NT2/D1 (cell line): ENCODE measurements around the gene NEGR1.

Experiments used
- DNase-seq: peaks from one replicate; pipeline ENCODE4 v3.0.0-alpha.2; 2011; ENCODE audit warnings: low read depth, low spot score
- H3K27me3 ChIP-seq: 2 replicates; pipeline ENCODE4 v1.6.0; 2011; ENCODE audit warnings: mild to moderate bottlenecking; ENCODE audit not compliant: insufficient read length, insufficient read depth
- H3K36me3 ChIP-seq: 2 replicates; pipeline ENCODE4 v1.6.1; 2011; ENCODE audit warnings: mild to moderate bottlenecking, low read length, mixed read lengths; ENCODE audit not compliant: insufficient read depth, insufficient read length
- H3K4me1 ChIP-seq: 2 replicates; pipeline ENCODE4 v1.5.1; 2011; ENCODE audit not compliant: insufficient read depth, insufficient read length
- H3K4me3 ChIP-seq: 2 replicates; pipeline ENCODE4 v1.5.1; 2011; ENCODE audit warnings: low read depth; ENCODE audit not compliant: insufficient read length
- H3K9ac ChIP-seq: 2 replicates; pipeline ENCODE4 v1.6.0; 2011; ENCODE audit warnings: low read depth; ENCODE audit not compliant: insufficient read length
- H3K9me3 ChIP-seq: 2 replicates; pipeline ENCODE4 v1.5.1; 2011; ENCODE audit warnings: mild to moderate bottlenecking, low read length; ENCODE audit not compliant: insufficient read depth
- SUZ12 ChIP-seq: IDR thresholded peaks from 2 replicates; pipeline ENCODE4 v1.6.1; 2011; ENCODE audit not compliant: insufficient read length, insufficient read depth; ENCODE audit errors: extremely low read depth
- YY1 ChIP-seq: IDR thresholded peaks from 2 replicates; pipeline ENCODE4 v1.6.1; 2011; ENCODE audit not compliant: insufficient read length, insufficient read depth
- ZNF274 ChIP-seq: IDR thresholded peaks from 2 replicates; pipeline ENCODE4 v1.6.1; 2011; ENCODE audit warnings: mild to moderate bottlenecking, low read depth, low read length

NEGR1 gene

DNA sequence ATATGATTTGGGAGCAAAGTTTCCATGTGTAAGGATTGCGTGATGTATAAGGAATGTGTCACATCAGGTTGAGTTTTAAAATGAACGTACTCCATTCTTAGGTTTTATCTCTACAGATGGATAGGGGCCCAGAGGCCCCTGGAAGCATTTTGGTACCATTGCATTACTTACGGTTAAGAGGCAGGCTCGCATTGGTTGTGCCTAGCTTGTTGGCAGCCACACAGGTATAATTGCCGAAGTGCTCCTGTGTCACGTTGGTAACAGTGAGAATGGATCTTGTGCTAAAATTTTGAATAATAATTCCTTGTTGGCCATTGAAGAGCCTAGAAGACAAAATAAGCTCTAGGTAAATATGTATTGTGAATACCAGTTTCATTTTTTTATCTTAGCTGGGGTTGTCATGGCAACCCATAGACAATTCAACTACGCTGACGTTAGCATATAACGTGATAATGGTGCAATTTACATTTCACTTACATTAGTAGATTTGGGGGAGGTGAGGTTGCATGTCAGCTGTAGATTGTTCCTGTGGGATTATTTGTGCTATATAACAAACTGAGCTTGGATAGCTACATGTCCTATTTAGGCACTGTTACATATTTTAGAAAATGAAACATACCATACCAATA, 689.6 kb downstream of the NEGR1 start:
- Histone ChIP-seq H3K9me3 (no peaks in the 10 kb centered on the region), H3K4me1 (no peaks in the 10 kb centered on the region), H3K36me3 (no peaks in the 10 kb centered on the region), H3K27me3 (no peaks in the 10 kb centered on the region), H3K4me3 (no peak overlapping the region), H3K9ac (no peak overlapping the region)
- no peak for DNase-seq
- TF ChIP-seq YY1 (no peak), ZNF274 (no peak), SUZ12 (no peak)

DNA sequence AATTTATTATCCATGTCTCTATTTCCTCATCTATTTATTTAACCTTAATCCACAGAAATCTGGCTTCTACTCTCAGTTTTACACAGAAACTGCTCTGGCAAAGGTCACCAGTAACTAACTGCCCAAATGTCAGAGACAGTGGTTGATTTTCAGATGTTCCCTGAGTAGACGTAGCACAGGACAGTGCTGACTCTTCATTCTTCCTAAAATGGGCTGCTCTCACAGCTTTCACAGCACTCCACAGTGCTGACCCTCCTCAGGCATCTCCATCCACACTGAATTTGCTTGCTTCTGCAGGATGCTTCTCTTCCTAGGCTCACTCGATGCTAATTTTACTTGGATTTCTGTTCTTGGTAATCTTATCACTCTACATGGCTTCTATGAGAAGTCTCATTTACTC, 693.3 kb downstream of the NEGR1 start:
- Histone ChIP-seq H3K27me3 (no peaks in the 10 kb centered on the region), H3K4me1 (no peaks in the 10 kb centered on the region), H3K36me3 (no peaks in the 10 kb centered on the region), H3K4me3 (no peak overlapping the region), H3K9me3 (no peaks in the 10 kb centered on the region), H3K9ac (no peak overlapping the region)
- no peak for DNase-seq
- TF ChIP-seq ZNF274 (no peak), YY1 (no peak), SUZ12 (no peak)

DNA sequence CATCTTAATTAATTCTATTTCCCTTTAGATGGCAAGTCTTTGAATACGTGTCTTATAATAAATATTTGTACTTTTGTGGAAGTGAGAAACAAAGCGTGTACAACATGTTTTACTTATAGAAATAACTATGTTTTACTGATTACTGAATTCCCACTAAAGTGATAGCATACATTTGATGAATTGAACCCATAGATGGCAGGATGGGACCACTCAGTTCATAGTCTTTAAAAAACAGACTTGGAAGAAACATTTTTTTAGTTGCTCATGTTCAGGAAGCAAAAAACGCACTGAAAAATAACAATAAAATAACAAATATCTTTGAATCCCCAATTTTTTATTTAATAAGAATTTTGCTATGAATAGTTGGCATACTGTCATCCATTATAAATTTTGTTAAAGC, 694.4 kb downstream of the NEGR1 start:
- no peak overlapping the region for H3K9ac ChIP-seq
- no peak for TF ChIP-seq SUZ12
- no peak for TF ChIP-seq YY1
- TF ChIP-seq ZNF274: no peak
- no peaks in the 10 kb centered on the region for H3K9me3 ChIP-seq
- no peaks in the 10 kb centered on the region for H3K36me3 ChIP-seq
- no peaks in the 10 kb centered on the region for H3K4me1 ChIP-seq
- H3K4me3 ChIP-seq: no peak overlapping the region
- DNase-seq: no peak
- no peaks in the 10 kb centered on the region for H3K27me3 ChIP-seq

DNA sequence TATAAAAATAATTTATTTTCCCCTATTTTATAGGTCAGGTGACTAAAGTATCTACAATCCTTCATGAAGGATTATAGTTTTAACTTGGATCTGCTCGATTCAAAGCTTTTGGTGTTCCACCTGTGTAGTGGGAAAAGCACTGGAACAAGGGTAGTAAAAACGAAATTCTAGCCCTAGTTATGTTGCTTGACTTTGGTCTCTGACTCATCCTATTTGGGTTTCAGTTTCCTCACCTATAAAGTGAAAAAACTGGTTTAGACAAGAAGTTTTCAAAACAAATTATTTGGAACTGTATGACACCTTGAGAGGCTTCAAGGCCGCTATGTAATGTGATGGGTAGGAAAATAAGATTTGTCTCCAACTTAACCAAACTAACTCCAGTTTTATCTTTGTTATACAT, 696.3 kb downstream of the NEGR1 start:
- Histone ChIP-seq H3K4me3 (no peak overlapping the region), H3K9ac (no peak overlapping the region), H3K9me3 (no peaks in the 10 kb centered on the region), H3K4me1 (no peaks in the 10 kb centered on the region), H3K36me3 (no peaks in the 10 kb centered on the region), H3K27me3 (no peaks in the 10 kb centered on the region)
- DNase-seq: no peak
- TF ChIP-seq ZNF274: no peak
- no peak for TF ChIP-seq SUZ12
- no peak for TF ChIP-seq YY1

DNA sequence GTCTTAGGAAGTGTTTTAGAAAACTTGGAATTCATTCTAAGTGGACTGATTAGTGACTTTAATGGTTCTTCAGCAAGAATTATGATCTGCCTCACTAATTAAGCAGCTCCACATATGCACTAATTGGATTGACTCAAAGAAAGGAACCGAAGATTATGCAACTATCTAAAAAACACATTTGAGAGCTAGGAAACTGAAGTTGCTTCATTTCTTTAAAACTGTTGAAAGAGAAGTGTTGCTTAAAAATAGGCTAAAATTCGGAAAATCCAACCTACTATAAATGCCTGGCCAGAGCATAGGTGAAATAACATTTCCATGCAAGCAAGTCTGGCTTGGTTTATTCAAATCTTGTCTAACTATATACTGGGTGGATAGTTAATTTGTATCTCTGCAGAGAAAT, 698.6 kb downstream of the NEGR1 start:
- H3K4me3 ChIP-seq: no peak overlapping the region
- H3K36me3 ChIP-seq: no peaks in the 10 kb centered on the region
- H3K9ac ChIP-seq: no peak overlapping the region
- H3K27me3 ChIP-seq: no peaks in the 10 kb centered on the region
- no peak for DNase-seq
- no peaks in the 10 kb centered on the region for H3K4me1 ChIP-seq
- TF ChIP-seq YY1: no peak
- no peak for TF ChIP-seq ZNF274
- TF ChIP-seq SUZ12: no peak
- no peaks in the 10 kb centered on the region for H3K9me3 ChIP-seq

DNA sequence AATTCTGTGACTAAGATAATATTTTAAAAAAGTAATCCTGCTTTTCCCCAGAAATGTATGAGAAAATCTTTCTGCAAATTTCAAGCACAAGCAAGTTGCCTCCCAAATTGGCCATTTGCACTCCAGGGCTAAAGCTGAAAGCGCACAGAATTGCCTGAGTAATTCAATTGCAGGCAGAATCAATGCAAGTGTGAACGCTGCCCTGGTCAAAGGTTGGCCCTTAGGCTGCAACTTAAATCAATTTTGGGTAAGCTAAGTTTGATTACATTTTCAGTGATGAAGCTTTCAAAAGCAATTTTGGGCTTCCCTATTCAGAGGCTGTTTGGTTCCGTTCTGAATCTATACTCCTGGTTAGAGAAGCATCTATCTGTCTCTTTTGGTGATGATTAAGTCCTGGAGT, 699.7 kb downstream of the NEGR1 start:
- no peaks in the 10 kb centered on the region for H3K36me3 ChIP-seq
- H3K4me3 ChIP-seq: no peak overlapping the region
- no peak overlapping the region for H3K9ac ChIP-seq
- no peaks in the 10 kb centered on the region for H3K9me3 ChIP-seq
- no peaks in the 10 kb centered on the region for H3K27me3 ChIP-seq
- TF ChIP-seq YY1: no peak
- TF ChIP-seq ZNF274: no peak
- no peak for TF ChIP-seq SUZ12
- no peak for DNase-seq
- no peaks in the 10 kb centered on the region for H3K4me1 ChIP-seq

DNA sequence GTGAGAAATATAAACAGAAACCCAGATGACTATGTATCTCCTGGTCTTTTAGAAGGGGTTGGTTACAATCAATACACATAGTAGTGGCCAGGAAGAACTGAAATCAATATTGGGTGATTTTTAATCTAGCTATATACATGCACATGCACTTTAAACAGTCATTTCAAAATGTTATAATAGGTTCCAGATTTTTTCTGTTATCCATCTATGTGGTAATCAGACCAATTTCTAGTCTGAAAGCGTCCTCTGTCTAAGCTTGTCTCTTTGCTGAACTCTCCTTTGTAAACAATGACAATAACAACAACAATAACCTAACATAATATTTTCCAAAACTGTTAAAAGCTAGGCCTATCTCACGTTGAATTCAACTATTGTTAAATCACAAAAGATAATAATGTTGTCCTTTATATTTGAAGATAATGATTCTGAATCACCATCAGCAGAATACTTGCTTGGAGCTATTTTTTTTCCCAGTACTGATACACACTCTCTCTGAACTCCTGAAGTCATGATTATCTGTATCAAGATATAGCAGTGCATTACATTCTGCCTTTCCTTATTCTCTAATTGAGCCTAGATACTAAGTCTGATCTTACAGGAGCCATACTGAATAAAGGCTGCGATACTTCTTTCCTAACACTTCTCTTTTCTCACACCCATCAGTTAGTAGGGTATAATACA, 704.7 kb downstream of the NEGR1 start:
- Histone ChIP-seq H3K9me3 (no peaks in the 10 kb centered on the region), H3K36me3 (no peaks in the 10 kb centered on the region), H3K27me3 (no peaks in the 10 kb centered on the region), H3K4me3 (no peak overlapping the region), H3K4me1 (no peaks in the 10 kb centered on the region), H3K9ac (no peak overlapping the region)
- TF ChIP-seq YY1: no peak
- no peak for TF ChIP-seq ZNF274
- TF ChIP-seq SUZ12: no peak
- DNase-seq: no peak
